Measurements from ENCODE around the gene STXBP5. TPM values are rescaled to one million over a fixed set of nuclear protein-coding genes. Genes with fewer than 3 reads are reported as not detected.

Gene STXBP5
- total RNA-seq, 2 donors from 2014 or later = 34.4 to 59.9 TPM

- Histone ChIP-seq H3K36me3 (no peaks in the 10 kb centered on the region), H3K4me1 (replicated peaks) (peaks cover 4% of the 10 kb centered on the region), H3K27ac (no peak overlapping the region), H3K27me3 (replicated peaks; ENCODE audit: insufficient read depth) (no peaks in the 10 kb centered on the region), H3K4me3 (no peak overlapping the region), H3K9me3 (no peaks in the 10 kb centered on the region)
- DNase-seq (ENCODE audit: low spot score) = no peak
- WGBS = 76% methylated on average over 4 of the region's 4 CpGs
- no peak for TF ChIP-seq CTCF (IDR thresholded peaks at IDR 0.05)
- TF ChIP-seq POLR2AphosphoS5 (IDR thresholded peaks at IDR 0.05) = no peak
- TF ChIP-seq POLR2A (IDR thresholded peaks at IDR 0.05) = no peak
- intact Hi-C loops (cut with DNase I) = no loop called here
Observed at GRCh38 chr6:147167576-147168461, 36.4 kb upstream of the STXBP5 start.

GRCh38 chr6:147169529-147169928 lies 34.7 kb upstream of the STXBP5 start:
- Histone ChIP-seq H3K27me3 (replicated peaks; ENCODE audit: insufficient read depth) (no peaks in the 10 kb centered on the region), H3K36me3 (no peaks in the 10 kb centered on the region), H3K4me1 (replicated peaks) (peaks cover 9% of the 10 kb centered on the region), H3K27ac (no peak overlapping the region), H3K9me3 (no peaks in the 10 kb centered on the region), H3K4me3 (no peak overlapping the region)
- TF ChIP-seq POLR2AphosphoS5 (IDR thresholded peaks at IDR 0.05) (no peak), POLR2A (IDR thresholded peaks at IDR 0.05) (no peak), CTCF (IDR thresholded peaks at IDR 0.05) (no peak)
- 82% methylated on average over 1 of the region's 1 CpG for WGBS
- intact Hi-C loops (cut with DNase I) = no loop called here
- DNase-seq (ENCODE audit: low spot score) = no peak

GRCh38 chr6:147170269-147170668 lies 33.9 kb upstream of the STXBP5 start:
- H3K27ac ChIP-seq = no peak overlapping the region
- WGBS = 97% methylated on average over 1 of the region's 1 CpG
- DNase-seq (ENCODE audit: low spot score) = no peak
- no peaks in the 10 kb centered on the region for H3K27me3 ChIP-seq (replicated peaks; ENCODE audit: insufficient read depth)
- H3K9me3 ChIP-seq = no peaks in the 10 kb centered on the region
- H3K36me3 ChIP-seq = no peaks in the 10 kb centered on the region
- H3K4me3 ChIP-seq = no peak overlapping the region
- H3K4me1 ChIP-seq (replicated peaks) = peaks cover 11% of the 10 kb centered on the region
- intact Hi-C loops (cut with DNase I) = no loop called here
- TF ChIP-seq CTCF (IDR thresholded peaks at IDR 0.05) (no peak), POLR2A (IDR thresholded peaks at IDR 0.05) (no peak), POLR2AphosphoS5 (IDR thresholded peaks at IDR 0.05) (no peak)

DNA sequence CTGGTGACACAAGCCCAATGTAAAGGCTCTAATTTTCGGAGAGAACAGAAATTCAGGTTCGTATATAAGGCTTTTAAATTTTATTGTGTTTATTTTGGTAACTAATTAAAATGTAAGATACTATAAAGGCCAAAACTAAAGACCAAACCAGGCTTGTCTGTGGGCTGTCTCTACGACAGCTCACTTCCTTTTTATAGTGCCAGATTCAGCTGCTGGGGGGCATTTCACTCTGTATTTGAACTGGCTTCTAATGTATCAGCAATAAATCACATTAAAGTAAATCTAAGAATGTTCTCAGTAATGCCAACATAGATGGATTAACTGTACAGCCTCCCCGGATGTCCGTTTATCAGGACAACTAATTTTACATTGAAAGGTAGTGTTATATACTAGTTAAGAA lies 31.1 kb upstream of the STXBP5 start:
- Histone ChIP-seq H3K27me3 (replicated peaks; ENCODE audit: insufficient read depth) (no peaks in the 10 kb centered on the region), H3K4me3 (no peak overlapping the region), H3K9me3 (no peaks in the 10 kb centered on the region), H3K27ac (peak overlapping the region in 1 of 2 donors; percentile 45), H3K4me1 (replicated peaks) (peaks cover 11% of the 10 kb centered on the region), H3K36me3 (no peaks in the 10 kb centered on the region)
- DNase-seq (ENCODE audit: low spot score) = peak; percentile 44
- TF ChIP-seq CTCF (IDR thresholded peaks at IDR 0.05) (no peak), POLR2AphosphoS5 (IDR thresholded peaks at IDR 0.05) (peak; percentile 65)
- WGBS = 29% methylated on average over 5 of the region's 5 CpGs
- intact Hi-C loops (cut with DNase I) = no loop called here
